Stimulated activated CD8-positive, alpha-beta memory T cell treated with anti-CD3 and anti-CD28 coated beads, Interleukin-4, amount 100 ng/mL, for 4 hours (primary cell): ENCODE results near the gene SEM1.
"Not testable (repeated sequence)": the region's sequence is repeated elsewhere in the genome, so short reads cannot be mapped to it uniquely, and the experiment has no call there.

ENCODE experiments used
- DNase-seq, 2 donors: peaks; one replicate each; pipeline ENCODE4 v3.0.0-alpha.2; 2020; ENCODE audit warnings: low read depth in 2 of 2, low spot score in 1 of 2

Gene SEM1

DNA sequence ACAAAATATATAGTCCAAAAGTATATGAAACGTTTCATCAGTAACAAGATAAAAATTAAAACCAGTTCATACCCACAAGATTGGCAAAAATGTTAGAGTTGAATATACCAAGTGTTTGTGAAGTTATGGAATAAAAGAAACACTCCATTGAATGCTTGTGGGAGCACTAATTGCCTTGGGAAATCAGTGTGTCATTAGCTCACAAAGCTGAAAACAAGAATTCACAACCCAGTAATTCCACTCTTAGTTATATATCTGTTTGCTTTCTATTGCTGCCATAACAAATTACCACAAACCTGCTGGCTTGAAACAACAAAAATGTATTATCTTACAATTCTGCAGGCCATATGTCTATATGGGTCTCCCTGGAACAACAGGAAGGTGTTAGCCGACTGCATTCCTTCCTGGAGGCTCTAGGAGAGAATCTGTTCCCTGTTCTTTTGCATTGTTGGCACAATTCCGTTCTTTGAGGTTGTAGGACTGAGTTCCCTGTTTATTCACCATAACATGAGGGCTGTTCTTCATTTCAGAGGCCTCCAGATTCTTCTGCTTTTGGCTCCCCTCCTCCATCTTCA is 45.7 kb downstream of the SEM1 start:
- DNase-seq, result no peak

DNA sequence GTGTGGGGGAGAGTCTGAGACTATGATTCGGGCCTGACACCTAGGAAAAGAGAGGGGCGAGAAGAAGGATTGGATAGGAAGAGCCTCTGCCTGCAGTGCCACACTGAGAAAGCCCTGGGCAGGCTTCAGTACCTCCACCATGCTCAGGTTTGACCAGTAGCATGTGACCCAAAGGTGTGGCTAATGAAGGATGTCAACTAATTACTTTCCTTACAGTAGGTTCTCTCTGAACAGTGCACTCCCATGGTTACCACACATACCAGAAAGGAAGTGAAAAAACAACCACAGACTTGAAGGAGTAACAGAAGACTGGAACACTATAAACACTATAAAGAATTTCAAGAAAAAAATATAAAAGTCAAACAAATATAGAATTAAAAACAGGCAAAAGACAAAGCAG is 46.2 kb downstream of the SEM1 start:
- no peak for DNase-seq

DNA sequence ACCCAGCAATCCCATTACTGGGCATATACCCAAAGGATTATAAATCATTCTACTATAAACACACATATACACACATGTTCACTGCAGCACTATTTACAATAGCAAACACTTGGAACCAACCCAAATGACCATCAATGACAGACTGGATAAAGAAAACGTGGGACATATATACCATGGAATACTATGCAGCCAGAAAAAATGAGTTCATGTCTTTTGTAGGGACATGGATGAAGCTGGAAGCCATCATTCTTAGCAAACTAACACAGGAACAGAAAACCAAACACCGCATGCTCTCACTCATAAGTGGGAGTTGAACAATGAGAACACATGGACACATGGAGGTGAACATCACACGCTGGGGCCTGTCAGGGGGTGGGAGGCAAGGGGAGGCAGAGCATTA is 47.5 kb downstream of the SEM1 start:
- DNase-seq, result not testable (repeated sequence)

DNA sequence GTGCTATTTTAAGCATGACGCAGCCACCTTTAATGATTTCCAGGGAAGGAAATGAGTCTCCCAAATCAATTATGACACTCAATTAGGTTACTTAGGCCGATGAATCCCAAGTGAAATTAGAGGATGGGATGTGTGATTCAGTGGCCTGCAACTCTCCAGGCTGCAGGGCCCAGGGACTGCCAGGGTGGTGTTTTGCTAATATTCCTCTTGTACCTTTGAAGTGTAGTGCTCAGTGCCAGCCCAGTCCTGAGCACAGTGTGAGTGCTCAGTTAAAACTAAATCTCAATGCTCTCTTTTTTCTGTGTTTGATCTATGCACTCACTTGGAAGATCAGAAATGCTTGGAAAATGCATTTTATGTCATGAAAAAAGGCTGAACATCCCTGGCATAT is 51.6 kb downstream of the SEM1 start:
- DNase-seq, result no peak

DNA sequence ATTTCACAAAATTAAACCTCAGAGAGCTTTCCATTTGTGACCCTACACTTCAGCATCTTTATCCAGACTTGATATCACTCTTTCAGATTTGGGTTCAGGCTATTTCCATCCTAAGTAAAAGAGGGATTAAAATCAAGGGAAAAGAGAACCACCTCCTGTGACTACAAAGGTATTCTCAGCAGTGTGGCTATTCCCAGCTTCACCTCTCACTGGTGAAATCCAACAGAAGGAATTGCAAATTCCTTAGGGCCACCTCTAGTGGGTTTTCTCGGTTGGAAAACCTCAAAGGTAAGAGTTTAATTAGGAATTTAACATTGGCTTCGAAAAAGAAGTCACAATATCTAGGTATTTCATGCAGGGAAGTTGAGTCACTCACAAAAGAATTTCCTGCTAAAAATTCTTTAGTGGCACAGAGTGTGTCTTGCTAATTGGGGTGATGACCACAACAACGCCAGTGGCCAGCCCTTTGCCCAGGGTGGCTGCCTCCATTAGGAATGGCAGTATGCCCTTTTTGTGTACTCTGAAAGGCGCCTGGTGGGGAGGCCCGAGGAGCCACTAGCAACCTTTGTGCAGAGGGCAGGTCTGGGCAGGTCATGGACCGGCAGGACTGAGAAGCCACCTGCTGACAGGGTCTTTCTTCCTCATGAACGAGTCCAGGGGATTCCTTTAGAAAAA is 52.2 kb downstream of the SEM1 start:
- DNase-seq, result no peak

DNA sequence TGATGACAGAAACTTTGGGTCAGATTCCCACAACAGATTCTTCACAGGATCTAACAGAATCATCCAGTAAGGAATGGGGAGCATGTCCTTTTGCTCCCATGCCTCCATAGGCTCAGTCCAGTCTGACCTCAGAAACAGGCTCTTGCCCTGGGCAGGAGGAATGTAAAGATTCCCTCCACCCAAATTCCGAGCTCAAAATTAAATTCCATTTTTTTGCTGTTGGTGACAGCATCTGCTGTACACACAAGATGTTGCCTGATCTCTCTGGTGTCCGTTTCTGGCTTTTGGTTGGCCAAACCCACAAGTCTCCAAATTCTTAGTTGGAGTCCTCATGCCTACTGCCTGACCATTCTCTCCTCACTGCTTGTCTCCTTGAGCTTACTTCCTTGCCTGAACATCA is 53.7 kb downstream of the SEM1 start:
- no peak for DNase-seq

DNA sequence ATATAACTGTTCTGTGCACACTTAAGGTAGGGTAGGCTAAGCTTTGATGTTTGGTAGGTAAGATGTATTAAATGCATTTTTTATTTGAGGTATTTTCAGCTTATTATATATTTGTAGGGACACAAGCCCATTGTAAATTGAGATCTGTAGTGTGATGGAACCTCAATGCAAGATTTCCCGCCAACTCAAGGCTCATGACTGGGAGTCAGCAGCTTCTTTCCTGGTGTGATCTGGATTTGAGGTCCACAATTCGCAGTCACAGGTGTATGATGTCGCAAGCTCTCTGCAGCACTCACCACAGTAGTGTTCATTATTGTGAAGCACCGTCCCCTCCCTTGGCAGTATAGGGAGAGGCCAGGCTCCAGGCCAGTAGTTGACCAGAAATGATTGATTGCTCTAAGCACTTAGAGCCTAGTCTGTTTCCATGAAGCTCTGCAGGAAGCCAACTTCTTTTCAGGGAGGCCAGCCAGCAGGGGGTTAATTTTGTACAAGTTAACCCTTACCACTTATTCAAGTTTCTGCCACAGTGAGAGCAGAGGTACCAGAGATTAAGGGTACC is 54.9 kb downstream of the SEM1 start:
- DNase-seq, result no peak

DNA sequence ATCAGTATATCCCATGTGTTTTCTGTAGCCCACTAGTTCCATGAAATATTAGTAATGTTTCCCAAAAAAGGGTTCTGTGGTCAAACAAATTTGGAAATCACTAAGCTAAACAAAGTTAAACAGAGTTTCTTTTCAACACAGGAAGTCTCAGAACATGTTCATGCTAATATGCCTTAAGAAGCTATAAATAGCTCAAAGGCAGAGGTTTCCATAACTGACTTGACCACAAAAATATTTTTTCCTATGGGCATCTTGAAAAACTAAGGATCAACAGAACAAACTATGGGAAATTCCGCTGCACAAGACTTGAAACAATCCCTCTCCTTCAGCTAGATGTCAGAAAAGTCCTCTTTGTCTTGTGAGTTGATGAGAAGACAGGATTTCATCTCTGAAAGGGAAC is 59.7 kb downstream of the SEM1 start:
- DNase-seq, result no peak

DNA sequence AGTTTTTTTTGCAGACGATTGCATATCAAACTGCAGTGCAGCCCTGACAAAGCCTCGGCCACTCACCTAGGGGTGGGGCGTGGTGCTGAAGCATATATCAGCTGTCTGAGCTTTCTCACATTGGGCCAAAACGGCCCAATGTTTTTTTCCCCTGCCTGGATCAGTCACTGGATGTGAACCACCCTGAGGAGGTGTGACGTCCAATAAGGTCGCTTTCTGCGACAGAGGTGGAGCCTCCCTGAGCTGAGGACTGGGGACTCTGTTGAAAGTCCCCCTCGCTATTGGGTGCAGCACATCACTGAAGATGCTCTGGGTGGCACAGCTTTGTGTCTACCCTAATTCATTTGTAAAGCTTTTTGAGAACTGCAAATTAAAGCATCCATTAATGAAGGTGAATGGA is 60.9 kb downstream of the SEM1 start:
- no peak for DNase-seq

DNA sequence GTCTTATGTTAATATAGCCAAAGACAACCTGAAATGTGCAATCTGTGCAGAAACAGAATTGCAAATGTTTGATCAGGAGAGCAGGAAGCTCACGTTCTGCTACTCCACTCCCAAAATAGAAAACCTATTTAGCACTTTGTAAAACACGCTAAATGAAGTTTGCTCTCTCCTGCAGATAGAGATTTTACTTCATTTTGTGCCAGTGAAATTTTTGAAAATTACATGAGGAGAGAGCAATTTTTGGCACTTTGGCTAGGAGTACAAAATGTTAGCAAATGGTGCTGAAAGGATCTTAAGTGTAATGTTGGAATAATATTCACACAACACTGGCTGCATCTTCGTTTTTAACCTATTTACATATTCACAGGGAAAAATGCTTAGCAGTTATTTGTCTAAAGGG is 61.9 kb downstream of the SEM1 start:
- no peak for DNase-seq

DNA sequence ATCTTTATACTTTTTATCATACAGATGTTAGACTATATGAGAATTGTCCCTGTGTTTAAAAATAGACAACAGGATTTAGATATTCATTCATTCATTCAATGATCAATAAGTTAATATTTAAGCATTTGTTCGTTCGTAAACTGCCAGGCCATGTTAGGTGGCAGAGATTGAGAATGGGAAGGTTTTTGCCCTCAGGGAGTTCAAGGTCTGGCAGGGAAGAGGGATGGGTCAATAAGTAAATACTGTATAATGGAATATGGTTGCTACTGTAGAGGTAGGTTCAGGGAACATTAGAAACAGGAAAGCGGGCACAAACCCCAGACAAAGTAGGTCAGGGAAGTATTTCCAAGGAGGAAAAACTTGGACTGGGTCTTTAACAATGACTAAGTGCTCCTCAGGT is 64.6 kb downstream of the SEM1 start:
- DNase-seq, result no peak

DNA sequence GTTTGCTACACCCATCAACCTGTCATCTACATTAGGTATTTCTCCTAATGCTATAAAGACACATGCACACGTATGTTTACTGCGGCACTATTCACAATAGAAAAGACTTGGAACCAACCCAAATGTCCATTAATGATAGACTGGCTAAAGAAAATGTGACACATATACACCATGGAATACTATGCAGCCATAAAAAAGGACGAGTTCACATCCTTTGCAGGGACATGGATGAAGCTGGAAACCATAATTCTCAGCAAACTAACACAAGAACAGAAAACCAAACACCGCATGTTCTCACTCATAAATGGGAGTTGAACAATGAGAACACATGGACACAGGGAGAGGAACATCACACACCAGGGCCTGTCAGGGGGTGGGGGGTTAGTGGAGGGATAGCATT is 66.2 kb downstream of the SEM1 start:
- DNase-seq, result not testable (repeated sequence)

DNA sequence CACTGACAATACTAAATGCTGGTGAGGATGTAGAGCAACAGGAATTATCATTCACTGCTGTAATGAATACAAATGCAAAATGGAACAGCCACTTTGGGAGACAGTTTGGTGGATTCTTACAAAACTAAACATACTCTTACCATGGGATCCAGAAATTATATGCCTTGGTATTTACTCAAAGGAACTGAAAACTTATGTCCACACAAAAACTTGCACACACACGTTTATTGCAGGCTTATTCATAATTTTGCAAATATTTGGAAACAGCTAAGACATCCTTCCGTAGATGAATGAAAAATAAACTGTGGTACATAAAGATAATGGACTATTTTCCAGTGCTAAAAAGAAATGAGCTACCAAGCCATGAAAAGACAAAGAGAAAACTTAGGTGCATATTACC is 69.6 kb downstream of the SEM1 start:
- no peak for DNase-seq
